IMR-90 (cell line): ENCODE data around the gene DPH2. TPM values are rescaled to one million over a fixed set of nuclear protein-coding genes. Genes with fewer than 3 reads are reported as not detected.

Experiments
- ATAC-seq: fragments of 200-7000 bp; cut with Tn5 transposase; 2 replicates; pipeline ENCODE4 v1.9.1; 2020; ENCODE audit warnings: low read depth, mild to moderate bottlenecking, moderate library complexity
- BruUV-seq: library from RNA; stranded (reverse); fragments of 400-500 nt; replicated peaks from 2 replicates; lab custom pipeline; 2021; lab: Mats Ljungman, UMichigan
- CTCF ChIA-PET: fragments of 300-600 bp; formaldehyde crosslinking; extraction: SDS; loops from one replicate; lab custom pipeline; 2021; ENCODE audit warnings: antibody characterized with exemption; lab: Yijun Ruan, JAX
- POLR2A ChIA-PET: fragments of 300-600 bp; sonication (Branson Sonifier 250); formaldehyde crosslinking; loops from one replicate; lab custom pipeline; 2022; ENCODE audit warnings: antibody characterized with exemption; ENCODE audit not compliant: unreplicated experiment; lab: Charles Lee
- DNase-seq: peaks from one replicate; pipeline ENCODE4 v3.0.0; 2013
- H2AFZ ChIP-seq: replicated peaks from 2 replicates; pipeline ENCODE3; 2013; ENCODE audit warnings: low read length, mild to moderate bottlenecking; ENCODE audit not compliant: poor library complexity
- H2AK5ac ChIP-seq: 2 replicates; pipeline ENCODE4 v1.6.1; 2013; ENCODE audit warnings: low read depth, low read length, inconsistent platforms
- H2AK9ac ChIP-seq: replicated peaks from 2 replicates; pipeline ENCODE3; 2013; ENCODE audit warnings: mild to moderate bottlenecking, low read depth, low read length, moderate library complexity; ENCODE audit not compliant: poor library complexity
- H2BK120ac ChIP-seq: 2 replicates; pipeline ENCODE4 v1.6.1; 2013; ENCODE audit warnings: low read depth, low read length, inconsistent platforms
- H2BK15ac ChIP-seq: 3 replicates; pipeline ENCODE4 v1.6.1; 2013; ENCODE audit warnings: low read depth, low read length, inconsistent platforms
- H2BK20ac ChIP-seq: 2 replicates; pipeline ENCODE4 v1.6.1; 2013; ENCODE audit warnings: low read depth, mild to moderate bottlenecking, inconsistent platforms, low read length, moderate library complexity
- H2BK5ac ChIP-seq: 2 replicates; pipeline ENCODE4 v1.6.1; 2013; ENCODE audit warnings: mild to moderate bottlenecking, low read depth, low read length, inconsistent platforms; ENCODE audit not compliant: poor library complexity, severe bottlenecking
- H3K14ac ChIP-seq: replicated peaks from 2 replicates; pipeline ENCODE4 v1.6.1; 2013; ENCODE audit warnings: low read depth, low read length, inconsistent platforms
- H3K18ac ChIP-seq: 2 replicates; pipeline ENCODE4 v1.6.1; 2013; ENCODE audit warnings: low read depth, low read length, control low read depth
- H3K23ac ChIP-seq: 2 replicates; pipeline ENCODE4 v1.6.1; 2013; ENCODE audit warnings: low read depth, low read length, inconsistent platforms
- H3K27ac ChIP-seq: 2 replicates; pipeline ENCODE4 v1.5.1; 2013; ENCODE audit warnings: mild to moderate bottlenecking, control low read depth, low read length; ENCODE audit not compliant: insufficient read depth
- H3K27me3 ChIP-seq: 2 replicates; pipeline ENCODE4 v1.6.1; 2013; ENCODE audit warnings: low read length; ENCODE audit not compliant: control insufficient read depth, insufficient read depth
- H3K36me3 ChIP-seq: 2 replicates; pipeline ENCODE4 v1.6.1; 2013; ENCODE audit warnings: low read length, mixed read lengths; ENCODE audit not compliant: control insufficient read depth, insufficient read depth
- H3K4ac ChIP-seq: 2 replicates; pipeline ENCODE4 v1.6.1; 2013; ENCODE audit warnings: low read depth, low read length, inconsistent platforms
- H3K4me1 ChIP-seq: 2 replicates; pipeline ENCODE4 v1.6.1; 2013; ENCODE audit warnings: low read length, mixed read lengths; ENCODE audit not compliant: control insufficient read depth, insufficient read depth
- H3K4me2 ChIP-seq: 2 replicates; pipeline ENCODE4 v1.6.1; 2013; ENCODE audit warnings: low read depth, mild to moderate bottlenecking, control low read depth, low read length, moderate library complexity
- H3K4me3 ChIP-seq: 2 replicates; pipeline ENCODE4 v1.5.1; 2013; ENCODE audit warnings: low read depth, mild to moderate bottlenecking, control low read depth, low read length, moderate library complexity; ENCODE audit not compliant: insufficient read depth
- H3K56ac ChIP-seq: 2 replicates; pipeline ENCODE4 v1.6.1; 2013; ENCODE audit warnings: low read length, inconsistent platforms; ENCODE audit not compliant: insufficient read depth; ENCODE audit errors: extremely low read depth
- H3K79me1 ChIP-seq, 2 experiments: 2 replicates each; pipeline ENCODE4 v1.6.1; 2013; ENCODE audit warnings: low read length in 2 of 2, inconsistent platforms in 1 of 2, low read depth in 1 of 2
- H3K9ac ChIP-seq: 2 replicates; pipeline ENCODE4 v1.6.1; 2013; ENCODE audit warnings: low read depth, low read length, control low read depth
- H3K9me1 ChIP-seq: 2 replicates; pipeline ENCODE4 v1.6.1; 2013; ENCODE audit warnings: low read length, inconsistent platforms; ENCODE audit not compliant: insufficient read depth
- H3K9me3 ChIP-seq: 2 replicates; pipeline ENCODE4 v1.6.1; 2013; ENCODE audit warnings: low read length; ENCODE audit not compliant: control insufficient read depth, insufficient read depth
- H4K20me1 ChIP-seq: 2 replicates; pipeline ENCODE4 v1.6.1; 2013; ENCODE audit warnings: low read length, inconsistent platforms; ENCODE audit not compliant: insufficient read depth
- H4K5ac ChIP-seq: 2 replicates; pipeline ENCODE4 v1.6.1; 2013; ENCODE audit warnings: mild to moderate bottlenecking, low read depth, low read length, control low read depth
- H4K8ac ChIP-seq, 2 experiments: 2 replicates each; pipeline ENCODE4 v1.6.1; 2013; ENCODE audit warnings: low read depth in 2 of 2, low read length in 2 of 2, control low read depth in 1 of 2, inconsistent platforms in 1 of 2
- H4K91ac ChIP-seq: 2 replicates; pipeline ENCODE4 v1.6.1; 2013; ENCODE audit warnings: low read depth, low read length, inconsistent platforms; ENCODE audit not compliant: insufficient read depth
- CHD1 ChIP-seq: IDR thresholded peaks from 2 replicates; pipeline ENCODE4 v1.6.1; 2012; ENCODE audit warnings: low read depth, low read length, improper control_type of control experiment
- MAFK ChIP-seq: IDR thresholded peaks from 2 replicates; pipeline ENCODE4 v1.6.1; 2012; ENCODE audit warnings: low read depth, low read length, improper control_type of control experiment
- MAZ ChIP-seq: IDR thresholded peaks from 2 replicates; pipeline ENCODE4 v1.6.1; 2012; ENCODE audit warnings: low read depth, mild to moderate bottlenecking, low read length, improper control_type of control experiment, moderate library complexity, borderline replicate concordance
- MXI1 ChIP-seq: IDR thresholded peaks from 2 replicates; pipeline ENCODE4 v1.6.1; 2012; ENCODE audit warnings: low read depth, mild to moderate bottlenecking, low read length, moderate library complexity, borderline replicate concordance
- NFE2L2 ChIP-seq: fragments of 150-350 bp; IDR thresholded peaks from 2 replicates; pipeline ENCODE4 v1.6.1; 2016; ENCODE audit warnings: low read depth, mild to moderate bottlenecking, low read length
- POLR2A ChIP-seq: IDR thresholded peaks from 2 replicates; pipeline ENCODE4 v1.6.1; 2012; ENCODE audit warnings: mild to moderate bottlenecking, low read depth, low read length
- RCOR1 ChIP-seq: IDR thresholded peaks from 2 replicates; pipeline ENCODE4 v1.6.1; 2012; ENCODE audit warnings: mild to moderate bottlenecking, low read length, improper control_type of control experiment; ENCODE audit not compliant: insufficient replicate concordance
- RFX5 ChIP-seq: IDR thresholded peaks from 2 replicates; pipeline ENCODE4 v1.8.0; 2012; ENCODE audit warnings: low read depth, mild to moderate bottlenecking, low read length, moderate library complexity
- USF2 ChIP-seq: fragments of 150-350 bp; IDR thresholded peaks from 2 replicates; pipeline ENCODE4 v1.6.1; 2017; ENCODE audit warnings: mild to moderate bottlenecking, antibody characterized with exemption, low read length, low read depth
- WGBS, 2 experiments: methylation state at CpG; one replicate each; pipeline versions ENCODE4 v1.1.5 to v1.1.7; 2013; ENCODE audit warnings: missing lambda C conversion rate in 2 of 2; ENCODE audit not compliant: insufficient read length in 1 of 2; ENCODE audit errors: extremely low coverage in 2 of 2; 5-methylcytosine and 5-hydroxymethylcytosine counted together
- dilution Hi-C: fragments of 300-500 bp; cut with HindIII; formaldehyde crosslinking; loops from one replicate; pipeline ENCODE4 v1.14.3; 2018; ENCODE audit warnings: low sequenced_read_pairs; ENCODE audit not compliant: unreplicated experiment
- in situ Hi-C: fragments of 300-500 bp; cut with MboI; formaldehyde crosslinking; loops from 3 replicates; pipeline ENCODE4 v1.14.3; 2019; ENCODE audit warnings: low sequenced_read_pairs, inconsistent platforms, mixed read lengths
- intact Hi-C: fragments of 100-400 bp; cut with micrococcal nuclease; formaldehyde crosslinking; loops from 2 replicates; pipeline ENCODE4 v1.10.0; 2022
- polyA plus RNA-seq, 3 experiments: library from polyadenylated mRNA; depleted of rRNA; stranded (reverse); fragments of >200 nt; gene quantifications; 2 replicates each; pipeline ENCODE4 v1.2.3, GENCODE V29; 2012; ENCODE audit warnings: low replicate concordance in 1 of 3
- total RNA-seq: library from RNA; depleted of rRNA; stranded (reverse); fragments of >200 nt; gene quantifications from 2 replicates; pipeline ENCODE4 v1.2.3, GENCODE V29; 2012
- TF ChIP-seq, protein P1 (sequence below): conservative IDR thresholded peaks from 2 replicates; pipeline ENCODE4 v1.5.1; 2012; ENCODE audit warnings: mild to moderate bottlenecking, low read depth, low read length, improper control_type of control experiment

Gene DPH2
- total and polyA plus RNA-seq, 2 of the 4 experiments (the other 2 are of a cell fraction) = 21.0 to 32.2 TPM

DNA sequence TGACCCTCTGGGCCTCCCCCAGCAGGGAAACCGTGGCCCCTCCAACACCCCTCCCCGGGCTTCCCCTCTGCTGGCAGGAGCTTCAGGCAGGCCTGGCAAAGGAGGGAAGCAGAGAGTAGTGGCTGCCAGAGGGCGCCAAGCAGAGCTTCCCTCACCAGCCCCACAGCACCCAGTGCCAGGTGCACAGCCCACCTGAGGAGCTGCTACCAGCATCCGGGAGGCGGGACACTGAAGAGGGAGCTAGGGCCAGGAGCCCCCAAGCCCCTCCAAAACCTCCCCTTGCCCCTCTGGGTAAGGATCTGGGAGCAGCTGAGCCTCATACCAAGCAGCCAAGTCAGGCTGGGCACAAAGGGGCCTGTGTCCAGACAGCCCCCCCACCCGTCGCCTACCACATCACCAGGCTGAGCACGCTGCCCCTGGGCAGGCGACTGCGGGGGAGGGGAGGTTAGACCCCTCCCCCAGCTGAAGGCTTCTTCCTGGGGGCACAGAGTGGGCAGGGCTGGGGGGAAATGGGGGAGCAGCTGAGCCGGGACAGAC is 41.2 kb downstream of the DPH2 start:
- in situ Hi-C loops (loop anchor here (10.0 kb wide), 1 partner anchor 574 kb away; no protein-coding TSS in a partner anchor), intact Hi-C loops (no loop called here), dilution Hi-C loops (no loop called here)
- H4K8ac ChIP-seq = no peak overlapping the region
- H3K9me1 ChIP-seq = no peaks in the 10 kb centered on the region
- H3K79me1 ChIP-seq = no peaks in the 10 kb centered on the region
- no peak overlapping the region for H3K27ac ChIP-seq
- DNase-seq (no peak), ATAC-seq (no peak)
- H2BK20ac ChIP-seq = no peak overlapping the region
- no peaks in the 10 kb centered on the region for H3K4me1 ChIP-seq
- ChIA-PET CTCF (no interaction called here), POLR2A (no interaction called here)
- no peak overlapping the region for H3K4ac ChIP-seq
- no peaks in the 10 kb centered on the region for H4K20me1 ChIP-seq
- H3K9ac ChIP-seq = no peak overlapping the region
- 50% methylated on average over 1 of the region's 11 CpGs; no CpG with 5 or more reads in 1 of the 2 experiments for WGBS, 2 experiments
- H3K56ac ChIP-seq = no peak overlapping the region
- no peak overlapping the region for H3K4me2 ChIP-seq
- H3K27me3 ChIP-seq = no peaks in the 10 kb centered on the region
- no TSS peak for BruUV-seq
- no peak overlapping the region for H3K23ac ChIP-seq
- no peak overlapping the region for H2AFZ ChIP-seq
- no peak overlapping the region for H3K18ac ChIP-seq
- no peaks in the 10 kb centered on the region for H3K9me3 ChIP-seq
- no peak overlapping the region for H2BK5ac ChIP-seq
- no peak overlapping the region for H3K14ac ChIP-seq
- H2AK9ac ChIP-seq = no peak overlapping the region
- H4K91ac ChIP-seq = no peak overlapping the region
- H3K36me3 ChIP-seq = peaks cover 5% of the 10 kb centered on the region; the same call in 1 of the 2 replicates
- no peak for TF ChIP-seq MAZ
- TF ChIP-seq MXI1 = no peak
- TF ChIP-seq, protein P1, sequence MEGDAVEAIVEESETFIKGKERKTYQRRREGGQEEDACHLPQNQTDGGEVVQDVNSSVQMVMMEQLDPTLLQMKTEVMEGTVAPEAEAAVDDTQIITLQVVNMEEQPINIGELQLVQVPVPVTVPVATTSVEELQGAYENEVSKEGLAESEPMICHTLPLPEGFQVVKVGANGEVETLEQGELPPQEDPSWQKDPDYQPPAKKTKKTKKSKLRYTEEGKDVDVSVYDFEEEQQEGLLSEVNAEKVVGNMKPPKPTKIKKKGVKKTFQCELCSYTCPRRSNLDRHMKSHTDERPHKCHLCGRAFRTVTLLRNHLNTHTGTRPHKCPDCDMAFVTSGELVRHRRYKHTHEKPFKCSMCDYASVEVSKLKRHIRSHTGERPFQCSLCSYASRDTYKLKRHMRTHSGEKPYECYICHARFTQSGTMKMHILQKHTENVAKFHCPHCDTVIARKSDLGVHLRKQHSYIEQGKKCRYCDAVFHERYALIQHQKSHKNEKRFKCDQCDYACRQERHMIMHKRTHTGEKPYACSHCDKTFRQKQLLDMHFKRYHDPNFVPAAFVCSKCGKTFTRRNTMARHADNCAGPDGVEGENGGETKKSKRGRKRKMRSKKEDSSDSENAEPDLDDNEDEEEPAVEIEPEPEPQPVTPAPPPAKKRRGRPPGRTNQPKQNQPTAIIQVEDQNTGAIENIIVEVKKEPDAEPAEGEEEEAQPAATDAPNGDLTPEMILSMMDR = no peak
- TF ChIP-seq USF2 = no peak
- no peak for TF ChIP-seq MAFK
- TF ChIP-seq NFE2L2 = no peak
- no peak for TF ChIP-seq CHD1
- no peak for TF ChIP-seq POLR2A
- no peak for TF ChIP-seq RCOR1
- TF ChIP-seq RFX5 = no peak
- no peak overlapping the region for H2BK15ac ChIP-seq
- H2BK120ac ChIP-seq = no peak overlapping the region
- no peak overlapping the region for H4K5ac ChIP-seq
- no peak overlapping the region for H2AK5ac ChIP-seq
- H3K4me3 ChIP-seq = no peak overlapping the region
